ENCODE measurements around the gene TMEM108.

DNA sequence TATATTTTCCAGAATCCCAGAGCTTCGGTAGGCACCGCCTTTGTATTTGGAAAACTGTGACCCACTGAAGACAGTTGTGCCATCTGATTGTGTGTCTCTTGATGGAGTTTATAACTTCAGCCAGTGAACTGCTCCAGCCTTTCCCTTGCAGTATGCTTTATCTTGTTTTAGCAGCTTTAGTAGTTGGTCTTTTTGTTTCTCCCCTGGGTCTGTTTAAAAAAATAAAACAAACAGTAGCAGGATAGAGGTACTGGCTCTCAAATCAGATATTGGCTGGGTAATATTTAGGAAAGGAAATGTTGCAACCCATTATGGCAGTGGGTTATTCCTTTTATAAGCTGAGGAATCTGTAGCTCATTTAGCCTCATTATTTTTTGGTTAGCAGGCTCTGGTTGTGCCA lies 210.2 kb downstream of the TMEM108 start:
- TF ChIP-seq, protein P1, sequence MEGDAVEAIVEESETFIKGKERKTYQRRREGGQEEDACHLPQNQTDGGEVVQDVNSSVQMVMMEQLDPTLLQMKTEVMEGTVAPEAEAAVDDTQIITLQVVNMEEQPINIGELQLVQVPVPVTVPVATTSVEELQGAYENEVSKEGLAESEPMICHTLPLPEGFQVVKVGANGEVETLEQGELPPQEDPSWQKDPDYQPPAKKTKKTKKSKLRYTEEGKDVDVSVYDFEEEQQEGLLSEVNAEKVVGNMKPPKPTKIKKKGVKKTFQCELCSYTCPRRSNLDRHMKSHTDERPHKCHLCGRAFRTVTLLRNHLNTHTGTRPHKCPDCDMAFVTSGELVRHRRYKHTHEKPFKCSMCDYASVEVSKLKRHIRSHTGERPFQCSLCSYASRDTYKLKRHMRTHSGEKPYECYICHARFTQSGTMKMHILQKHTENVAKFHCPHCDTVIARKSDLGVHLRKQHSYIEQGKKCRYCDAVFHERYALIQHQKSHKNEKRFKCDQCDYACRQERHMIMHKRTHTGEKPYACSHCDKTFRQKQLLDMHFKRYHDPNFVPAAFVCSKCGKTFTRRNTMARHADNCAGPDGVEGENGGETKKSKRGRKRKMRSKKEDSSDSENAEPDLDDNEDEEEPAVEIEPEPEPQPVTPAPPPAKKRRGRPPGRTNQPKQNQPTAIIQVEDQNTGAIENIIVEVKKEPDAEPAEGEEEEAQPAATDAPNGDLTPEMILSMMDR (IDR thresholded peaks at IDR 0.05): no peak
- TF ChIP-seq PBX3 (IDR thresholded peaks at IDR 0.05) (no peak), REST (IDR thresholded peaks at IDR 0.05; ENCODE audit: low read depth, low read length) (no peak), YY1 (IDR thresholded peaks at IDR 0.05; ENCODE audit: low read depth) (no peak), RFX5 (IDR thresholded peaks at IDR 0.05; ENCODE audit: low read length) (no peak), SMC3 (IDR thresholded peaks at IDR 0.05; ENCODE audit: low read depth, low read length) (no peak), SIN3A (IDR thresholded peaks at IDR 0.05; ENCODE audit: borderline replicate concordance, low read depth, low read length) (no peak)

Measured in SK-N-SH (cell line).